SK-N-SH treated with all-trans-retinoic acid at 6 μM for 48 hours (cell line): ENCODE measurements around the gene IKBKG.

Experiments used
- ARNTL ChIP-seq: fragments of 450-650 bp; formaldehyde crosslinking; IDR thresholded peaks from 2 replicates; pipeline ENCODE4 v1.5.0; 2020; ENCODE audit warnings: low read depth, mild to moderate bottlenecking, moderate library complexity, borderline replicate concordance
- CREB5 ChIP-seq: fragments of 250-450 bp; sonication (Bioruptor Pico); IDR thresholded peaks from 2 replicates; pipeline ENCODE4 v1.5.1; 2020; ENCODE audit warnings: low read depth, mild to moderate bottlenecking, moderate library complexity
- ISL1 ChIP-seq: fragments of 250-450 bp; sonication (Bioruptor Pico); IDR thresholded peaks from 2 replicates; pipeline ENCODE4 v2.1.2; 2022; ENCODE audit warnings: mild to moderate bottlenecking, moderate library complexity
- OSR1 ChIP-seq: fragments of 250-450 bp; sonication (Bioruptor Pico); IDR thresholded peaks from 2 replicates; pipeline ENCODE4 v1.8.0; 2022; ENCODE audit warnings: moderate library complexity, mild to moderate bottlenecking, inconsistent platforms
- PATZ1 ChIP-seq: fragments of 250-450 bp; sonication (Bioruptor Pico); IDR thresholded peaks from 2 replicates; pipeline ENCODE4 v1.8.0; 2020; ENCODE audit warnings: mild to moderate bottlenecking, moderate library complexity, borderline replicate concordance
- RARB ChIP-seq: fragments of 250-450 bp; sonication (Bioruptor Pico); IDR thresholded peaks from 2 replicates; pipeline ENCODE4 v1.8.0; 2021; ENCODE audit warnings: mild to moderate bottlenecking, moderate library complexity
- SNAI2 ChIP-seq: fragments of 250-450 bp; sonication (Bioruptor Pico); IDR thresholded peaks from 2 replicates; pipeline ENCODE4 v1.5.0; 2020; ENCODE audit warnings: mild to moderate bottlenecking, moderate library complexity
- TOX ChIP-seq: fragments of 250-450 bp; sonication (Bioruptor Pico); IDR thresholded peaks from 2 replicates; pipeline ENCODE4 v1.8.0; 2021; ENCODE audit warnings: mild to moderate bottlenecking, moderate library complexity, borderline replicate concordance
- ZC3H10 ChIP-seq: fragments of 250-450 bp; sonication (Bioruptor Pico); IDR thresholded peaks from 2 replicates; pipeline ENCODE4 v1.5.1; 2021; ENCODE audit warnings: mild to moderate bottlenecking, moderate library complexity
- ZFP3 ChIP-seq: fragments of 250-450 bp; sonication (Bioruptor Pico); IDR thresholded peaks from 2 replicates; pipeline ENCODE4 v1.5.0; 2020; ENCODE audit warnings: mild to moderate bottlenecking, moderate library complexity
- ZFP30 ChIP-seq: fragments of 450-650 bp; formaldehyde crosslinking; IDR thresholded peaks from 2 replicates; pipeline ENCODE4 v1.5.0; 2022; ENCODE audit warnings: mild to moderate bottlenecking, moderate library complexity
- ZNF8 ChIP-seq: fragments of 450-650 bp; formaldehyde crosslinking; IDR thresholded peaks from 2 replicates; pipeline ENCODE4 v1.5.0; 2020; ENCODE audit warnings: mild to moderate bottlenecking, moderate library complexity
- TF ChIP-seq, protein P1 (sequence below): fragments of 250-450 bp; sonication (Bioruptor Pico); IDR thresholded peaks from 2 replicates; pipeline ENCODE4 v1.5.1; 2021; ENCODE audit warnings: mild to moderate bottlenecking, moderate library complexity

DNA sequence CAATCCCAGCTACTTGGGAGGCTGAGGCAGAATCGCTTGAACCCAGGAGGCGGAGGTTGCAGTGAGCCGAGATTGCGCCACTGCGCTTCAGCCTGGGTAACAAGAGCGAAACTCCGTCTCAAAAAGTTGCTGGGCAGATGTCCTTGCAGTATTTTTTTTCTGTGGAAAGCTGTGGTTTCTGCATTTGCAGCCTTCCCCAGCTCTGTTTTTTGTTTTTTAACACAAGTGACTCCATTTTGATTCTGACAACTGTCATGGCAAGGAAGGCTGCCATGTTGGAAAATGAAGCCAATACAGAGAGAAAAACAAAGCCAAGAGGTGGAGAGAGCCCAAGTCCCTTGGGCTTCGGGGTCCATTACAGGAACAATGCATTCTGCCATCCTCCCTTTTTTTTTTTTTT lies 45.3 kb upstream of the IKBKG start:
- no peak for TF ChIP-seq SNAI2
- no peak for TF ChIP-seq ZFP3 (CRISPR knock-in tag)
- no peak for TF ChIP-seq CREB5
- TF ChIP-seq PATZ1 (CRISPR knock-in tag): no peak
- TF ChIP-seq, protein P1, sequence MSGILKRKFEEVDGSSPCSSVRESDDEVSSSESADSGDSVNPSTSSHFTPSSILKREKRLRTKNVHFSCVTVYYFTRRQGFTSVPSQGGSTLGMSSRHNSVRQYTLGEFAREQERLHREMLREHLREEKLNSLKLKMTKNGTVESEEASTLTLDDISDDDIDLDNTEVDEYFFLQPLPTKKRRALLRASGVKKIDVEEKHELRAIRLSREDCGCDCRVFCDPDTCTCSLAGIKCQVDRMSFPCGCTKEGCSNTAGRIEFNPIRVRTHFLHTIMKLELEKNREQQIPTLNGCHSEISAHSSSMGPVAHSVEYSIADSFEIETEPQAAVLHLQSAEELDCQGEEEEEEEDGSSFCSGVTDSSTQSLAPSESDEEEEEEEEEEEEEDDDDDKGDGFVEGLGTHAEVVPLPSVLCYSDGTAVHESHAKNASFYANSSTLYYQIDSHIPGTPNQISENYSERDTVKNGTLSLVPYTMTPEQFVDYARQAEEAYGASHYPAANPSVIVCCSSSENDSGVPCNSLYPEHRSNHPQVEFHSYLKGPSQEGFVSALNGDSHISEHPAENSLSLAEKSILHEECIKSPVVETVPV (CRISPR knock-in tag): no peak
- no peak for TF ChIP-seq ARNTL (CRISPR knock-in tag)
- TF ChIP-seq RARB (CRISPR knock-in tag): no peak
- no peak for TF ChIP-seq OSR1 (CRISPR knock-in tag)
- no peak for TF ChIP-seq ZNF8 (CRISPR knock-in tag)
- TF ChIP-seq ZFP30 (CRISPR knock-in tag): no peak
- TF ChIP-seq ISL1 (CRISPR knock-in tag): no peak
- no peak for TF ChIP-seq TOX
- no peak for TF ChIP-seq ZC3H10 (CRISPR knock-in tag)
